AG09309 (cell line): ENCODE results near the gene A2M.

Experiments used
- DNase-seq: peaks from one replicate; pipeline ENCODE4 v3.0.0-alpha.2; 2010; ENCODE audit warnings: low read depth
- H3K4me3 ChIP-seq: 2 replicates; pipeline ENCODE4 v1.5.1; 2011; ENCODE audit warnings: mild to moderate bottlenecking, low read depth, low read length, moderate library complexity; ENCODE audit not compliant: control insufficient read depth
- CTCF ChIP-seq: IDR thresholded peaks from 2 replicates; pipeline ENCODE4 v1.5.1; 2011; ENCODE audit warnings: mild to moderate bottlenecking, low read depth, low read length, inconsistent platforms; ENCODE audit not compliant: insufficient read depth, control insufficient read depth; ENCODE audit errors: missing control alignments

A2M gene

GRCh38 chr12:9133216-9133916 is 17.6 kb upstream of the A2M start:
- TF ChIP-seq CTCF, result no peak
- no peak overlapping the region for H3K4me3 ChIP-seq
- no peak for DNase-seq

GRCh38 chr12:9132008-9132535 is 16.4 kb upstream of the A2M start:
- no peak for DNase-seq
- no peak for TF ChIP-seq CTCF
- H3K4me3 ChIP-seq, result no peak overlapping the region

- no peak for TF ChIP-seq CTCF
- DNase-seq, result no peak
- no peak overlapping the region for H3K4me3 ChIP-seq
These were observed 14.5 kb upstream of the A2M start for GRCh38 chr12:9130244-9130643.

- no peak for TF ChIP-seq CTCF
- DNase-seq, result no peak
- no peak overlapping the region for H3K4me3 ChIP-seq
These were observed 12.4 kb upstream of the A2M start for GRCh38 chr12:9127936-9128663.

- DNase-seq, result no peak
- no peak overlapping the region for H3K4me3 ChIP-seq
- no peak for TF ChIP-seq CTCF
These were observed 11.8 kb upstream of the A2M start for GRCh38 chr12:9127484-9127883.

- no peak for TF ChIP-seq CTCF
- no peak for DNase-seq
- H3K4me3 ChIP-seq, result no peak overlapping the region
These were observed 8.8 kb upstream of the A2M start for GRCh38 chr12:9124383-9125031.
